Measurements from ENCODE around the gene PTH1R. TPM values are rescaled to one million over a fixed set of nuclear protein-coding genes. Genes with fewer than 3 reads are reported as not detected.

PTH1R gene
- total RNA-seq, 1 donor from 2014 or later = 0.29 TPM

DNA sequence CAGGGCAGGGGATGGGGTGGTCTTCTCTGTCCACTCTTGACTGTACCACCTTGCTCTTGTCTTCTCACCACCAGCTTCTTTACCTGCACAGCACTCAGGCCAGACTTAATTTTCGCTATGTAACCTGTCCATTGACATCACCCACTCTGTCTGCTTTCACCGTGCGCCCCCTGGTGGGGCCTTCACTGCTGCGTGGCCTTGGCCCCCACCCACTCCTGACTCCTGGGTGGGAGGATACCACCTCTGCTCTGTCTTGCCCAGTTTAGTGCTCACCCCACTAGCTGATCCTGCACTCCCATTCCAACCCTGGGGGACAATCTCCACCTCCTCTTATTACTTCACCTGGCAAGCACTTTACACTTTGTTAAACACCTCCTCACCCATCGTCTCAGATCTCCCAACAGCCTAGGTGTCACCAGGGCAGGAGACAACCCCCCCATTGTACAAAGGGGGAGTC is 17.7 kb downstream of the PTH1R start:
- Mint-ChIP-seq H3K27ac (ENCODE audit: unreplicated experiment) (no peak overlapping the region), H3K4me3 (ENCODE audit: unreplicated experiment) (no peak overlapping the region), H3K9me3 (ENCODE audit: unreplicated experiment) (peaks cover 7% of the 10 kb centered on the region), H3K36me3 (ENCODE audit: unreplicated experiment) (no peaks in the 10 kb centered on the region), H3K27me3 (ENCODE audit: unreplicated experiment) (peaks cover 22% of the 10 kb centered on the region), H3K4me1 (ENCODE audit: low read depth, unreplicated experiment) (no peaks in the 10 kb centered on the region)
- DNase-seq = peak; percentile 75
- TF ChIP-seq, protein P1, sequence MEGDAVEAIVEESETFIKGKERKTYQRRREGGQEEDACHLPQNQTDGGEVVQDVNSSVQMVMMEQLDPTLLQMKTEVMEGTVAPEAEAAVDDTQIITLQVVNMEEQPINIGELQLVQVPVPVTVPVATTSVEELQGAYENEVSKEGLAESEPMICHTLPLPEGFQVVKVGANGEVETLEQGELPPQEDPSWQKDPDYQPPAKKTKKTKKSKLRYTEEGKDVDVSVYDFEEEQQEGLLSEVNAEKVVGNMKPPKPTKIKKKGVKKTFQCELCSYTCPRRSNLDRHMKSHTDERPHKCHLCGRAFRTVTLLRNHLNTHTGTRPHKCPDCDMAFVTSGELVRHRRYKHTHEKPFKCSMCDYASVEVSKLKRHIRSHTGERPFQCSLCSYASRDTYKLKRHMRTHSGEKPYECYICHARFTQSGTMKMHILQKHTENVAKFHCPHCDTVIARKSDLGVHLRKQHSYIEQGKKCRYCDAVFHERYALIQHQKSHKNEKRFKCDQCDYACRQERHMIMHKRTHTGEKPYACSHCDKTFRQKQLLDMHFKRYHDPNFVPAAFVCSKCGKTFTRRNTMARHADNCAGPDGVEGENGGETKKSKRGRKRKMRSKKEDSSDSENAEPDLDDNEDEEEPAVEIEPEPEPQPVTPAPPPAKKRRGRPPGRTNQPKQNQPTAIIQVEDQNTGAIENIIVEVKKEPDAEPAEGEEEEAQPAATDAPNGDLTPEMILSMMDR (IDR thresholded peaks at IDR 0.05; ENCODE audit: partially characterized antibody, unreplicated experiment) = peak; percentile 79

DNA sequence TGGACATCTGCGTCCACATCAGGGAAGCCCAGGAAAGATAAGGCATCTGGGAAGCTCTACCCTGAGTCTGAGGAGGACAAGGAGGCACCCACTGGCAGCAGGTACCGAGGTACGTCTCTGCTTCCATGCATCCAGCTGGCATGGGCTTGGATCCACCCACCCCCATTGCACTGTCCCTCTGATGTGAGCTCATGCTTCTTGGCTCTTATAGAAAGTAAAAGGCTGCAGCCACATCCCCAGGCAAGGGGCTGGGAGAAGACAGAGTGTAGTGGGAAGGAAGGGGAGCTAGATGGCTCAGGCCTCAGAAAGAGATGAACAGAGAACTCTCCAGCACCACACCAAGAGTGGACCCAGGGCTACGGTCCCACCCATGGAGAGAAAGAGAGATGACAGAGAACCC is 18.2 kb downstream of the PTH1R start:
- peaks cover 22% of the 10 kb centered on the region for H3K27me3 Mint-ChIP-seq (ENCODE audit: unreplicated experiment)
- no peak overlapping the region for H3K27ac Mint-ChIP-seq (ENCODE audit: unreplicated experiment)
- TF ChIP-seq, protein P1 (IDR thresholded peaks at IDR 0.05; ENCODE audit: partially characterized antibody, unreplicated experiment) = no peak

DNA sequence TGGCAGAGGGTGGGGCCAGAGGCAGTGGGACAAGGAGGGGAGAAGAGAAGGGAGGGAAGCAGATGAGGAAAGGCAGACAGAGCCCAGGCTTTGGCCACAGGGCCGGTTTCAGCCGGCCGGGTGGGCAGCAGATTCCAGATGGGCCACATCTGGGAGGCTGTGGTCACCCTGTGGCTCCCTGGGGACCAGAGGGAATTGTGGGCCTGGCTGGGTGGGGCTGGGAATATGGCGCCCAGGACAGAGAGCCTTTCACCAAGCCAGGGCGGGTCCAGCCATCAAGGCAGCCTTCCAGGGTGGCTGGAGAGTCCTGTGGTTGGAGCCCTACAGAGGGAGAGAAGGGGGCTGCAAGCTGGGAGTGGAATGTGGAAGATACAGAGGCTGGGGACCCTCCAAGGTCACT is 18.9 kb downstream of the PTH1R start:
- no peaks in the 10 kb centered on the region for H3K4me1 Mint-ChIP-seq (ENCODE audit: low read depth, unreplicated experiment)
- H3K27ac Mint-ChIP-seq (ENCODE audit: unreplicated experiment) = no peak overlapping the region
- H3K9me3 Mint-ChIP-seq (ENCODE audit: unreplicated experiment) = peaks cover 6% of the 10 kb centered on the region
- TF ChIP-seq, protein P1 (IDR thresholded peaks at IDR 0.05; ENCODE audit: partially characterized antibody, unreplicated experiment) = no peak
- H3K4me3 Mint-ChIP-seq (ENCODE audit: unreplicated experiment) = no peak overlapping the region
- no peak for DNase-seq
- H3K36me3 Mint-ChIP-seq (ENCODE audit: unreplicated experiment) = no peaks in the 10 kb centered on the region
- H3K27me3 Mint-ChIP-seq (ENCODE audit: unreplicated experiment) = peaks cover 18% of the 10 kb centered on the region

More for the DNA sequence above, 18.2 kb downstream of the PTH1R start:
- DNase-seq = peak; percentile 11
- Mint-ChIP-seq H3K4me3 (ENCODE audit: unreplicated experiment) (no peak overlapping the region), H3K9me3 (ENCODE audit: unreplicated experiment) (peaks cover 6% of the 10 kb centered on the region), H3K36me3 (ENCODE audit: unreplicated experiment) (no peaks in the 10 kb centered on the region), H3K4me1 (ENCODE audit: low read depth, unreplicated experiment) (no peaks in the 10 kb centered on the region)

DNA sequence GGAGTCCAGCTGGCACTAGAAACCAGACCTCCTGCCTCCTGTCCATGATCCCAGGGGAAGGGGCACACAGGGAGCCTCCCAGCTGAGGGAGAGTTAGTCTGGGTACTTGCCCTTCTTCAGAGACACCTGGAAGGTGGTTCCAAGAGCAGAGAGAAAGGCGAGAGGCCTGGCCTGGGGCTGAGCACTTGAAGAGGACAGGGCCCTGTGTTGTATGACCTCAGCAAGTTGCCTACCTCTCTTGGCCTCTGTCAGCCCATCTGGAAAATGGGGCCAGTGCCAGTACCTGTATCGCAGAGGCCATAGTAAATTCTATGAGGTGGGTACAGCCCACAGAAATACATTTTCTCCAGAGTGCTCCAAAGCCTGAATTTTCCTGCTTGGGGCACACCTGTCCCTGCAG is 19.5 kb downstream of the PTH1R start:
- TF ChIP-seq, protein P1 (IDR thresholded peaks at IDR 0.05; ENCODE audit: partially characterized antibody, unreplicated experiment) = no peak
- no peak overlapping the region for H3K27ac Mint-ChIP-seq (ENCODE audit: unreplicated experiment)
- H3K27me3 Mint-ChIP-seq (ENCODE audit: unreplicated experiment) = peaks cover 14% of the 10 kb centered on the region
- DNase-seq = no peak
- peaks cover 4% of the 10 kb centered on the region for H3K9me3 Mint-ChIP-seq (ENCODE audit: unreplicated experiment)
- H3K36me3 Mint-ChIP-seq (ENCODE audit: unreplicated experiment) = no peaks in the 10 kb centered on the region
- H3K4me3 Mint-ChIP-seq (ENCODE audit: unreplicated experiment) = no peak overlapping the region
- no peaks in the 10 kb centered on the region for H3K4me1 Mint-ChIP-seq (ENCODE audit: low read depth, unreplicated experiment)

DNA sequence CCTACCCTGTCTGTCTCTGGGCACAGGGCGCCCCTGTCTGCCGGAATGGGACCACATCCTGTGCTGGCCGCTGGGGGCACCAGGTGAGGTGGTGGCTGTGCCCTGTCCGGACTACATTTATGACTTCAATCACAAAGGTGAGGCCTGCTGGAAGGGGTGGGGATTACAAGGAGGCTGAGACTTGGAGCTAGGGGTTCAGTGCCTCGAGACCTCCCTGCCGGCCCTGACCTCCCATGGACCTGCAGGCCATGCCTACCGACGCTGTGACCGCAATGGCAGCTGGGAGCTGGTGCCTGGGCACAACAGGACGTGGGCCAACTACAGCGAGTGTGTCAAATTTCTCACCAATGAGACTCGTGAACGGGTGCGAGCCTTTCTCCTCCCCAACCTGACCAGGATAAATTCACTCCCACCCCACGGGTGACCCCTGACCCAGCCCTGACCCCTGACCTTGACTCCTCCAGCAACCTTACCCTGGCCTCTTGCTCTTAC is 20.4 kb downstream of the PTH1R start:
- H3K27ac Mint-ChIP-seq (ENCODE audit: unreplicated experiment) = no peak overlapping the region
- H3K4me1 Mint-ChIP-seq (ENCODE audit: low read depth, unreplicated experiment) = no peaks in the 10 kb centered on the region
- H3K4me3 Mint-ChIP-seq (ENCODE audit: unreplicated experiment) = no peak overlapping the region
- peaks cover 4% of the 10 kb centered on the region for H3K9me3 Mint-ChIP-seq (ENCODE audit: unreplicated experiment)
- no peaks in the 10 kb centered on the region for H3K36me3 Mint-ChIP-seq (ENCODE audit: unreplicated experiment)
- TF ChIP-seq, protein P1 (IDR thresholded peaks at IDR 0.05; ENCODE audit: partially characterized antibody, unreplicated experiment) = no peak
- H3K27me3 Mint-ChIP-seq (ENCODE audit: unreplicated experiment) = peaks cover 13% of the 10 kb centered on the region
- no peak for DNase-seq
